Parathyroid adenoma (tissue), 2 donors: ENCODE data around the gene DNAI1.

Source experiments
- H2AFZ ChIP-seq: fragments of 300-600 bp; sonication (generic); one replicate; pipeline ENCODE4 v1.7.0; 2017; ENCODE audit warnings: antibody characterized with exemption, mild to moderate bottlenecking
- H3K27ac ChIP-seq: fragments of 300-600 bp; sonication (generic); one replicate; pipeline ENCODE4 v1.7.0; 2017
- H3K27me3 ChIP-seq: fragments of 300-600 bp; sonication (generic); one replicate; pipeline ENCODE4 v1.7.0; 2017; ENCODE audit warnings: low read length; ENCODE audit not compliant: control insufficient read depth, insufficient read depth
- H3K36me3 ChIP-seq: fragments of 300-600 bp; sonication (generic); one replicate; pipeline ENCODE4 v1.7.0; 2017; ENCODE audit warnings: low read length; ENCODE audit not compliant: control insufficient read depth, insufficient read depth
- H3K4me1 ChIP-seq: fragments of 300-600 bp; sonication (generic); one replicate; pipeline ENCODE4 v1.7.0; 2017; ENCODE audit warnings: control low read depth
- H3K4me2 ChIP-seq: fragments of 300-600 bp; sonication (generic); one replicate; pipeline ENCODE4 v1.7.0; 2017; ENCODE audit warnings: low read length
- H3K4me3 ChIP-seq: fragments of 300-600 bp; sonication (generic); one replicate; pipeline ENCODE4 v1.7.0; 2017; ENCODE audit warnings: low read depth, low read length
- H3K79me2 ChIP-seq: fragments of 300-600 bp; sonication (generic); one replicate; pipeline ENCODE4 v1.7.0; 2017; ENCODE audit warnings: control low read depth
- H3K9ac ChIP-seq: fragments of 300-600 bp; sonication (generic); one replicate; pipeline ENCODE4 v1.7.0; 2017; ENCODE audit warnings: mild to moderate bottlenecking
- H3K9me3 ChIP-seq: fragments of 300-600 bp; sonication (generic); one replicate; pipeline ENCODE4 v1.7.0; 2017; ENCODE audit warnings: low read length; ENCODE audit not compliant: control insufficient read depth
- TF ChIP-seq, protein P1 (sequence below): fragments of 300-600 bp; sonication (generic); IDR thresholded peaks from one replicate; pipeline ENCODE4 v1.7.0; 2017; ENCODE audit warnings: antibody characterized with exemption, mild to moderate bottlenecking
- donor health status: primary hyperparathyroidism.

The DNAI1 gene

DNA sequence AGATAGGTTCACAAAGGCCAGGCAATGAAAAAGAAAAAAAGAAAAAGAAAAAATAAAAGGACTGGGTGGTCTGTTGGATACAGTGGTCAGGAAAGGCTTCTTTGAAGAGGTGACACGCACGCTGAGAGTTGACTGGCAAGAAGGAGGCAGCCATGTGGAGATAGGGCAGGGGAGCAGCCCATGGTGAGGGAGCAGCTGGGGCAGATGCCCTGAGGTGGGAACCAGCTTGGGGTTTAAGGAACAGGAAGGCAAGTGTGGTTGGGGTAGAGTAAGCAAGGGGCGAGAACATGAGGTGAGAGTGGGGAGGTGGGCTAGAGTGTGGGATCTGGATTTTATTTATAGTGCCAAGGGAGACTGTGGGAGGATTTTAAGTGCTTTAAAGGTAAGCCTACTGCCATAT is 57.4 kb downstream of the DNAI1 start:
- H3K4me3 ChIP-seq = no peak overlapping the region
- H3K36me3 ChIP-seq = no peaks in the 10 kb centered on the region
- no peak overlapping the region for H3K9ac ChIP-seq
- H2AFZ ChIP-seq = no peak overlapping the region
- TF ChIP-seq, protein P1, sequence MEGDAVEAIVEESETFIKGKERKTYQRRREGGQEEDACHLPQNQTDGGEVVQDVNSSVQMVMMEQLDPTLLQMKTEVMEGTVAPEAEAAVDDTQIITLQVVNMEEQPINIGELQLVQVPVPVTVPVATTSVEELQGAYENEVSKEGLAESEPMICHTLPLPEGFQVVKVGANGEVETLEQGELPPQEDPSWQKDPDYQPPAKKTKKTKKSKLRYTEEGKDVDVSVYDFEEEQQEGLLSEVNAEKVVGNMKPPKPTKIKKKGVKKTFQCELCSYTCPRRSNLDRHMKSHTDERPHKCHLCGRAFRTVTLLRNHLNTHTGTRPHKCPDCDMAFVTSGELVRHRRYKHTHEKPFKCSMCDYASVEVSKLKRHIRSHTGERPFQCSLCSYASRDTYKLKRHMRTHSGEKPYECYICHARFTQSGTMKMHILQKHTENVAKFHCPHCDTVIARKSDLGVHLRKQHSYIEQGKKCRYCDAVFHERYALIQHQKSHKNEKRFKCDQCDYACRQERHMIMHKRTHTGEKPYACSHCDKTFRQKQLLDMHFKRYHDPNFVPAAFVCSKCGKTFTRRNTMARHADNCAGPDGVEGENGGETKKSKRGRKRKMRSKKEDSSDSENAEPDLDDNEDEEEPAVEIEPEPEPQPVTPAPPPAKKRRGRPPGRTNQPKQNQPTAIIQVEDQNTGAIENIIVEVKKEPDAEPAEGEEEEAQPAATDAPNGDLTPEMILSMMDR = no peak
- H3K79me2 ChIP-seq = no peaks in the 10 kb centered on the region
- no peaks in the 10 kb centered on the region for H3K9me3 ChIP-seq
- H3K4me2 ChIP-seq = no peak overlapping the region
- H3K27ac ChIP-seq = no peak overlapping the region
- no peaks in the 10 kb centered on the region for H3K4me1 ChIP-seq
- no peaks in the 10 kb centered on the region for H3K27me3 ChIP-seq

- Histone ChIP-seq H3K4me2 (no peak overlapping the region), H3K36me3 (no peaks in the 10 kb centered on the region), H3K4me3 (no peak overlapping the region), H3K4me1 (no peaks in the 10 kb centered on the region), H2AFZ (no peak overlapping the region), H3K9ac (no peak overlapping the region), H3K27me3 (no peaks in the 10 kb centered on the region), H3K27ac (no peak overlapping the region), H3K79me2 (no peaks in the 10 kb centered on the region), H3K9me3 (no peaks in the 10 kb centered on the region)
- TF ChIP-seq, protein P1 = no peak
These were observed 58.6 kb downstream of the DNAI1 start for GRCh38 chr9:34517185-34517584.

DNA sequence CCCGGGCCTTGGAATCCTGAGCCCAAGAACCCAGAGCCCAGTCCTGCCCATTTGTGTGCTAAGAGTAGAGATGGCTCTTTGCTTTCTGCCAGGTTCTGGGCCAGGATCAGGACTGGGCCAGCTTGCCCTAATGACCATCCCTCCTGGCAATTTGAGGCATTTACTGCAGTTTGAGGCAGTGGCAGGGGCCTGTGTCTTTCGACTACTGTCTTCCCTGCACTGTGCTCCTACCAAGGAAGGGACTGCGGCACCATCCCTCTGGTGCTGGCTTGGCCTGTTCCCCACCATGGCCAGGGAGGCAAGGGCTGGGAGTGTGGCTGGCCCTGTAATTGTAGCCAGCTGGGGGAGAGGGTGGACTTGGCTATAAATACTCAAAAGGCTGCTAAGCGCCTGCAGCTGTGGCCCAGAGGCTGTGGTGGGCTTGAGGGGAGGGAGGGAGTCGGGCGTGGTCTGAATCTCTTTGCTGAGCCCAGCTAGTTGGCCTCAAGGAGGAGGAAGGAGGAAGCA is 59.6 kb downstream of the DNAI1 start:
- H3K36me3 ChIP-seq = no peaks in the 10 kb centered on the region
- H3K9ac ChIP-seq = no peak overlapping the region
- no peaks in the 10 kb centered on the region for H3K4me1 ChIP-seq
- H3K9me3 ChIP-seq = no peaks in the 10 kb centered on the region
- no peaks in the 10 kb centered on the region for H3K79me2 ChIP-seq
- no peaks in the 10 kb centered on the region for H3K27me3 ChIP-seq
- no peak overlapping the region for H2AFZ ChIP-seq
- TF ChIP-seq, protein P1 = no peak
- no peak overlapping the region for H3K4me3 ChIP-seq
- no peak overlapping the region for H3K27ac ChIP-seq
- H3K4me2 ChIP-seq = no peak overlapping the region

- Histone ChIP-seq H3K4me3 (no peak overlapping the region), H3K9me3 (no peaks in the 10 kb centered on the region), H3K4me2 (no peak overlapping the region), H2AFZ (no peak overlapping the region), H3K79me2 (no peaks in the 10 kb centered on the region), H3K36me3 (no peaks in the 10 kb centered on the region), H3K27ac (no peak overlapping the region), H3K27me3 (no peaks in the 10 kb centered on the region), H3K9ac (no peak overlapping the region), H3K4me1 (no peaks in the 10 kb centered on the region)
- TF ChIP-seq, protein P1 = no peak
These were observed 60.3 kb downstream of the DNAI1 start for GRCh38 chr9:34518896-34519295.

- Histone ChIP-seq H2AFZ (no peak overlapping the region), H3K4me1 (peaks cover 3% of the 10 kb centered on the region), H3K27me3 (no peaks in the 10 kb centered on the region), H3K36me3 (no peaks in the 10 kb centered on the region), H3K79me2 (no peaks in the 10 kb centered on the region), H3K4me3 (no peak overlapping the region), H3K27ac (no peak overlapping the region), H3K9ac (no peak overlapping the region), H3K9me3 (no peaks in the 10 kb centered on the region), H3K4me2 (no peak overlapping the region)
- TF ChIP-seq, protein P1 = no peak
These were observed 60.9 kb downstream of the DNAI1 start for GRCh38 chr9:34519321-34520020.
